Measurements from ENCODE around the gene ATP11A.

- TF ChIP-seq POLR2A (IDR thresholded peaks at IDR 0.05) (no peak), CTCF (IDR thresholded peaks at IDR 0.05) (no peak)
These were observed 40.4 kb downstream of the ATP11A start for GRCh38 chr13:112730157-112730671.

Measured in thyroid gland (tissue), 4 donors.